Heart right ventricle (tissue), 16 donors: ENCODE results near the gene SPTLC3. TPM values are rescaled to one million over a fixed set of nuclear protein-coding genes. Genes with fewer than 3 reads are reported as not detected.

ENCODE experiments used
- ATAC-seq, 8 donors: fragments of 200-7000 bp; cut with Tn5 transposase; one replicate each; pipeline ENCODE4 v1.9.1; 2020; ENCODE audit warnings: mild to moderate bottlenecking in 8 of 8, moderate library complexity in 8 of 8, moderate number of reproducible peaks in 1 of 8
- DNase-seq, 2 donors: peaks; one replicate each; pipeline ENCODE4 v3.0.0-alpha.2; 2020
- H3K27ac ChIP-seq, 10 donors: fragments of 200-600 bp; sonication (generic) in 2 of 10; one replicate each; pipeline versions ENCODE4 v1.5.0 to v1.8.0; 2020 to 2022; ENCODE audit warnings: mild to moderate bottlenecking in 3 of 10
- H3K27me3 ChIP-seq, 7 donors: fragments of 200-600 bp; one replicate each; pipeline ENCODE4 v1.8.0; 2021 to 2022; ENCODE audit warnings: mild to moderate bottlenecking in 2 of 7
- H3K36me3 ChIP-seq, 9 donors: fragments of 200-600 bp; sonication (generic) in 1 of 9; one replicate each; pipeline versions ENCODE4 v1.5.0 to v1.8.0; 2020 to 2022; ENCODE audit warnings: mild to moderate bottlenecking in 2 of 9
- H3K4me1 ChIP-seq, 9 donors: fragments of 200-600 bp; sonication (generic) in 1 of 9; one replicate each; pipeline versions ENCODE4 v1.5.0 to v1.8.0; 2020 to 2022; ENCODE audit warnings: mild to moderate bottlenecking in 4 of 9
- H3K4me3 ChIP-seq, 10 donors: fragments of 200-600 bp; sonication (generic) in 2 of 10; one replicate each; pipeline versions ENCODE4 v1.5.0 to v1.8.0; 2020 to 2022; ENCODE audit warnings: mild to moderate bottlenecking in 7 of 10, moderate library complexity in 2 of 10
- H3K9me3 ChIP-seq, 11 donors: fragments of 200-600 bp in 10 of 11; sonication (generic) in 2 of 11; one replicate each; pipeline versions ENCODE4 v1.5.0 to v1.8.0; 2013 to 2022; ENCODE audit warnings: mild to moderate bottlenecking in 2 of 11, control low read depth in 1 of 11, moderate library complexity in 1 of 11
- WGBS, 2 donors: extraction: QIAGEN DNeasy Blood & Tissue Kit; methylation state at CpG; one replicate each; pipeline ENCODE4 v1.1.7; 2013; ENCODE audit warnings: inconsistent platforms in 1 of 2; 5-methylcytosine and 5-hydroxymethylcytosine counted together
- intact Hi-C, 10 donors: fragments of 100-400 bp; cut with DNase I; formaldehyde crosslinking; loops; one replicate each; pipeline versions ENCODE4 v1.11.1 to v1.14.2; 2022
- polyA plus RNA-seq, 2 donors: library from polyadenylated mRNA; stranded (reverse); fragments of 200-250 nt; gene quantifications; one replicate each; pipeline ENCODE4 v1.2.3, GENCODE V29; 2013
- total RNA-seq, 10 donors: library from RNA; stranded (reverse); fragmentation: NEBNext Ultra II Directional in 3 of 10; extraction: Animal tissue kit (Norgen Biotek cat#: 25700) in 3 of 10; gene quantifications; one replicate each; pipeline versions ENCODE4 v1.2.1 to v1.2.4, GENCODE V29; 2021 to 2023
- TF ChIP-seq, protein P1 (sequence below), 9 donors: fragments of 200-600 bp; sonication (generic) in 2 of 9; IDR thresholded peaks; one replicate each; pipeline versions ENCODE4 v1.5.0 to v1.8.0; 2021 to 2022; ENCODE audit warnings: antibody characterized with exemption in 9 of 9, mild to moderate bottlenecking in 5 of 9, moderate library complexity in 1 of 9
- donor health status: Arrhythmogenic right ventricular cardiomyopathy.
- donor health status: ischemic (EF 13 %, LVEDD 7.1; RV severe dilation, severe dysfunction).
- donor health status: healthy with polysubstance abuse.
- donor health status: DM: no; HTN: yes; CAD: no.
- donor health status: DM: no; HTN: no; CAD: no.
- donor health status: ischemic (EF 25% LVEDD 6.9; RV normal size, moderate dysfunction).
- donor health status: ischemic (EF 25% LVEDD 5.7; RV mildly dilated, moderate dysfunction).
- donor health status: healthy.
- donor health status: DM: yes; HTN: yes; CAD: no.
- donor health status: Ischemic cardiomyopathy.
- donor health status: ischemic (EF 35%, LVEDD 5.7; RV mildly dilated, moderate dysfunction).
- donor health status: nonischemic (EF 11% LVEDD 7.7; RV severe dilation, severe dysfunction).
- donor health status: DM: yes; HTN: yes; CAD: no.
- donor health status: PGD.
- donor health status: ischemic (EF 29% LVEDD 5.4; RV normal size, mild dysfunction).
- donor health status: nonischemic (EF 23%, LVEDD 6.1; RV moderate dilation, normal function).

The SPTLC3 gene
- total and polyA plus RNA-seq, 12 donors, result 0.45 to 8.4 (median 3.5) TPM

DNA sequence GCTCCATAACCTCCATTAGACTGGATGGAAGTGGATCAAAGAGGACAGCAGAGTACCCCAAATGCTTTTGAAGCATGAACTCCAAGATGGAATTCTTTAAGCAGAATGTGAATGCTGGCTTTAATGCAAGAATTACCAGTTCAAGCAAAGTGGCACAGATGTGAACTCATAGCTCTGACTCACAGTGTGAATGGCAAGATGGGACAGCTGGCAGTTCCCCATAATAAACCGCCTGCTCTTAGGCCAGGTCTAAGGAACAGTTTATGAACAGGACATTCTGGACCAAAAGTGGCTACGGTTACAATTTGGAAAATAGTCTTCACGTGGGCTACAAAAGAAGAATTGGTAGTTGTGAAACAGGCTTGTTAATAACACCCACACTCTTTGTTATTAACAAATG is 76.5 kb downstream of the SPTLC3 start:
- DNase-seq, result no peak
- no peak for ATAC-seq
- Histone ChIP-seq H3K4me1 (no peaks in the 10 kb centered on the region), H3K27me3 (no peaks in the 10 kb centered on the region), H3K36me3 (no peaks in the 10 kb centered on the region), H3K4me3 (no peak overlapping the region), H3K9me3 (no peaks in the 10 kb centered on the region), H3K27ac (no peak overlapping the region)
- 62 to 66% methylated on average over 3 of the region's 3 CpGs for WGBS, 2 donors
- TF ChIP-seq, protein P1, sequence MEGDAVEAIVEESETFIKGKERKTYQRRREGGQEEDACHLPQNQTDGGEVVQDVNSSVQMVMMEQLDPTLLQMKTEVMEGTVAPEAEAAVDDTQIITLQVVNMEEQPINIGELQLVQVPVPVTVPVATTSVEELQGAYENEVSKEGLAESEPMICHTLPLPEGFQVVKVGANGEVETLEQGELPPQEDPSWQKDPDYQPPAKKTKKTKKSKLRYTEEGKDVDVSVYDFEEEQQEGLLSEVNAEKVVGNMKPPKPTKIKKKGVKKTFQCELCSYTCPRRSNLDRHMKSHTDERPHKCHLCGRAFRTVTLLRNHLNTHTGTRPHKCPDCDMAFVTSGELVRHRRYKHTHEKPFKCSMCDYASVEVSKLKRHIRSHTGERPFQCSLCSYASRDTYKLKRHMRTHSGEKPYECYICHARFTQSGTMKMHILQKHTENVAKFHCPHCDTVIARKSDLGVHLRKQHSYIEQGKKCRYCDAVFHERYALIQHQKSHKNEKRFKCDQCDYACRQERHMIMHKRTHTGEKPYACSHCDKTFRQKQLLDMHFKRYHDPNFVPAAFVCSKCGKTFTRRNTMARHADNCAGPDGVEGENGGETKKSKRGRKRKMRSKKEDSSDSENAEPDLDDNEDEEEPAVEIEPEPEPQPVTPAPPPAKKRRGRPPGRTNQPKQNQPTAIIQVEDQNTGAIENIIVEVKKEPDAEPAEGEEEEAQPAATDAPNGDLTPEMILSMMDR (IDR thresholded peaks at IDR 0.05), result no peak
- intact Hi-C loops, result no loop called here

DNA sequence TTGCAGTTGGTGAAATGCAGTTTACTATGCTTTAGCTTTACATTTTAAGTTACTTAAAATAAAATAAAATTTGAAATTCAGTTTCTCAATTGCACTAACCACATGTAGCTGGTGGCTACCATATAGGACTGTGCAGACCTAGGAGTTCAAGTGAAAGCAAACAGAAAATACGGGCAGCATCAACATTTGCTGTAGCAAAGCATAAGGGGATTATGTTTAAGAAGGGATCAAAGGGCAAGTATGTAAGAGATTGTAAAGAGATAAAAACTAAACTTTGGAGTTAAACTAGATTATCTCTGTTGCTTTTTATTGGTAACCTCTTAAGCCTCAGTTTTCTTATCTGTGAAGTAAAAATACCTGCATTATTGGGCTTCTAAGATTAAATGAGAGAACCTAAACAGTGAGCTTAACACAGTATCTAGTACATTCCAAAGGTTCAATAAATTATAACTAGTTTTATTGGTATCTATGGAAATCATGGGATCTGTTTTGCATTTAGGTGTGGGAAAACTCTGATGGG is 81.2 kb downstream of the SPTLC3 start:
- Histone ChIP-seq H3K4me1 (no peaks in the 10 kb centered on the region), H3K9me3 (no peaks in the 10 kb centered on the region), H3K4me3 (no peak overlapping the region), H3K27ac (no peak overlapping the region), H3K27me3 (no peaks in the 10 kb centered on the region), H3K36me3 (peaks cover 0 to 23% (median 0%) of the 10 kb centered on the region in 9 donors)
- TF ChIP-seq, protein P1 (IDR thresholded peaks at IDR 0.05), result no peak
- DNase-seq (no peak), ATAC-seq (no peak)
- intact Hi-C loops, result no loop called here
- WGBS, 2 donors, result 70 to 77% methylated on average over 1 of the region's 1 CpG

DNA sequence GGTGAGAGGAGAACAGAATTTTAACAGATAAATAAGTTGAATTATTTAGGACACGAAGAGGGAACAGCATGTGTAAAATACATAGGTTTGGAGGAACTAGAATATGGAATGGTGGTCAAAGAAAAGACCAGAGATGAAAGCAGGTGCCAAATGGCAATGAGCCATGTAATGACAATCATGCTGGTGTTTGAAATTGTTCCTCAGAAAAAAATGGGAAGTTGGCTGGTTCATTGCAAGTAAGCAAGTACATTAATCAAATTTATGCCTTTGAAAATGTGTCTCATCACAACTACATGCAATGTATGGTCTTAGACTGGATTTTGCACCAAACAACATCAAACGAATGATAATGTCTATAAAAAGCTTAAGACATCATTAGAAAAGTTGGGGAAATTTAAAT is 83.3 kb downstream of the SPTLC3 start:
- Histone ChIP-seq H3K27me3 (no peaks in the 10 kb centered on the region), H3K27ac (no peak overlapping the region), H3K4me1 (no peaks in the 10 kb centered on the region), H3K9me3 (no peaks in the 10 kb centered on the region), H3K4me3 (no peak overlapping the region), H3K36me3 (peaks cover 0 to 31% (median 0%) of the 10 kb centered on the region in 9 donors)
- DNase-seq (no peak), ATAC-seq (no peak)
- TF ChIP-seq, protein P1 (IDR thresholded peaks at IDR 0.05), result no peak
- intact Hi-C loops, result no loop called here
- 43 to 74% methylated on average over 2 of the region's 2 CpGs for WGBS, 2 donors

DNA sequence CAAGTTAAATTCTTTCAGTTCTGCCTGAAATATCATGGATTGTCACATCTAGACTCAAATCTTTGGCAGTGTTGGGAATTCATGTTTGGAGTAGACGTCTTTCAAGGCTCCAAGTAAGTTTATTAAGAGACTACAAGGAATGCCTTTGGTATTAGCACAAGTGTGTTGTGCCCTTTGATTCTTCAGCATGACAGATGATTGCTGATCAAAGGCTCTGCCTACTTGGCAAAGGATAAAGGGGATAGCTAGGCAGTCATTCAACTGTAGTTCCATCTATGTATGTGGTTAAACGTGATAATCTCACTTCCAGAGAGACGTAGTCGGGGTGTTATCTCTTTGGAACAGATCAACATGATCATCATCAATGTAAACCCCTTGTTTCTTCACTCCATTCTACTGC is 86.2 kb downstream of the SPTLC3 start:
- TF ChIP-seq, protein P1 (IDR thresholded peaks at IDR 0.05), result no peak
- H3K9me3 ChIP-seq, result no peaks in the 10 kb centered on the region
- DNase-seq (no peak), ATAC-seq (no peak)
- no peaks in the 10 kb centered on the region for H3K27me3 ChIP-seq
- H3K4me1 ChIP-seq, result no peaks in the 10 kb centered on the region
- WGBS, 2 donors, result 47 to 56% methylated on average over 4 of the region's 4 CpGs
- no peak overlapping the region for H3K4me3 ChIP-seq
- intact Hi-C loops, result no loop called here
- peaks cover 0 to 31% (median 0%) of the 10 kb centered on the region in 9 donors for H3K36me3 ChIP-seq
- no peak overlapping the region for H3K27ac ChIP-seq
